GM12878 (cell line): Measurements from ENCODE around the gene DNAAF3. TPM values are rescaled to one million over a fixed set of nuclear protein-coding genes. Genes with fewer than 3 reads are reported as not detected.

ENCODE experiments used
- ATAC-seq: fragments of 200-7000 bp; cut with Tn5 transposase; 3 replicates; pipeline ENCODE4 v1.9.1; 2020; ENCODE audit warnings: mild to moderate bottlenecking, moderate library complexity
- BruUV-seq: library from RNA; stranded (reverse); fragments of 400-500 nt; replicated peaks from 2 replicates; lab custom pipeline; 2021; lab: Mats Ljungman, UMichigan
- CTCF ChIA-PET: fragments of 300-600 bp; sonication (Branson Sonifier 250); formaldehyde crosslinking; extraction: SDS; loops from one replicate; lab custom pipeline; 2021; ENCODE audit warnings: inconsistent platforms; lab: Yijun Ruan, JAX
- POLR2A ChIA-PET: fragments of 350-600 bp; formaldehyde crosslinking; extraction: SDS; loops from one replicate; lab custom pipeline; 2021; ENCODE audit warnings: inconsistent platforms; lab: Charles Lee
- RAD21 ChIA-PET: fragments of 300-600 bp; sonication (Branson Sonifier 250); formaldehyde crosslinking; loops from one replicate; lab custom pipeline; 2023; ENCODE audit warnings: antibody characterized with exemption; ENCODE audit not compliant: unreplicated experiment; lab: Charles Lee
- SMC1A ChIA-PET: fragments of 300-600 bp; sonication (Branson Sonifier 250); formaldehyde crosslinking; loops from one replicate; lab custom pipeline; 2023; ENCODE audit not compliant: unreplicated experiment, uncharacterized antibody; lab: Charles Lee
- DNase-seq: peaks from one replicate; pipeline ENCODE4 v3.0.0-alpha.2; 2011; ENCODE audit warnings: low read depth, low spot score
- FAIRE-seq: peaks from 3 replicates; lab custom pipeline; 2011; peaks lifted over from hg19 to GRCh38; lab: Jason Lieb, UNC
- H2AFZ ChIP-seq: 2 replicates; pipeline ENCODE4 v1.6.0; 2011; ENCODE audit warnings: low read depth, low read length, control low read depth; ENCODE audit not compliant: control insufficient read depth
- H3K27ac ChIP-seq: 2 replicates; pipeline ENCODE4 v1.5.1; 2011; ENCODE audit warnings: control low read depth; ENCODE audit not compliant: control insufficient read depth, insufficient read depth
- H3K27me3 ChIP-seq, 2 experiments: replicated peaks in 1 of 2; 2 replicates each; pipeline versions ENCODE4 v1.6.0 to v1.6.1; 2011; ENCODE audit warnings: low read length in 1 of 2; ENCODE audit not compliant: control insufficient read depth in 2 of 2, insufficient read depth in 2 of 2
- H3K36me3 ChIP-seq, 2 experiments: 2 replicates each; pipeline ENCODE4 v1.5.1; 2011; ENCODE audit warnings: low read length in 1 of 2; ENCODE audit not compliant: control insufficient read depth in 2 of 2, insufficient read depth in 2 of 2
- H3K4me1 ChIP-seq: 2 replicates; pipeline ENCODE4 v1.6.1; 2011; ENCODE audit warnings: mild to moderate bottlenecking, low read length, moderate library complexity, mixed read lengths; ENCODE audit not compliant: control insufficient read depth, insufficient read depth
- H3K4me2 ChIP-seq: 2 replicates; pipeline ENCODE4 v1.6.0; 2011; ENCODE audit warnings: control low read depth; ENCODE audit not compliant: control insufficient read depth, insufficient read depth
- H3K4me3 ChIP-seq: fragments of 200-600 bp; sonication (generic); 2 replicates; pipeline ENCODE4 v1.5.1; 2016
- H3K79me2 ChIP-seq: 2 replicates; pipeline ENCODE4 v1.6.0; 2011; ENCODE audit warnings: low read length; ENCODE audit not compliant: control insufficient read depth, insufficient read depth
- H3K9ac ChIP-seq: 2 replicates; pipeline ENCODE4 v1.8.0; 2011; ENCODE audit warnings: low read length, control low read depth, mixed read lengths; ENCODE audit not compliant: control insufficient read depth, insufficient read depth
- H3K9me3 ChIP-seq: replicated peaks from 3 replicates; pipeline ENCODE4 v1.5.1; 2011; ENCODE audit warnings: mild to moderate bottlenecking, low read length; ENCODE audit not compliant: control insufficient read depth, insufficient read depth
- H4K20me1 ChIP-seq: 2 replicates; pipeline ENCODE4 v1.6.0; 2011; ENCODE audit not compliant: control insufficient read depth, insufficient read depth
- BCLAF1 ChIP-seq: fragments of 450-650 bp; IDR thresholded peaks from 2 replicates; pipeline ENCODE4 v1.6.1; 2017; ENCODE audit warnings: antibody characterized with exemption, mild to moderate bottlenecking, moderate library complexity
- CEBPZ ChIP-seq: fragments of 150-350 bp; IDR thresholded peaks from 2 replicates; pipeline ENCODE4 v1.6.1; 2016; ENCODE audit warnings: low read depth, low read length
- IRF3 ChIP-seq: fragments of 450-650 bp; IDR thresholded peaks from 2 replicates; pipeline ENCODE4 v1.6.1; 2014; ENCODE audit warnings: mild to moderate bottlenecking
- KLF5 ChIP-seq: fragments of 450-650 bp; IDR thresholded peaks from 2 replicates; pipeline ENCODE4 v1.6.1; 2014; ENCODE audit warnings: mild to moderate bottlenecking; ENCODE audit not compliant: partially characterized antibody
- MLLT1 ChIP-seq: fragments of 450-650 bp; IDR thresholded peaks from 2 replicates; pipeline ENCODE4 v1.6.1; 2016; ENCODE audit warnings: mild to moderate bottlenecking
- MXI1 ChIP-seq: fragments of 150-350 bp; IDR thresholded peaks from 2 replicates; pipeline ENCODE4 v1.6.1; 2011; ENCODE audit warnings: low read depth, mild to moderate bottlenecking, inconsistent platforms, low read length, improper control_type of control experiment
- SMARCA5 ChIP-seq: fragments of 450-650 bp; IDR thresholded peaks from 2 replicates; pipeline ENCODE4 v1.6.1; 2017; ENCODE audit warnings: mild to moderate bottlenecking
- TAF1 ChIP-seq: IDR thresholded peaks from 2 replicates; pipeline ENCODE4 v1.6.1; 2011; ENCODE audit warnings: mild to moderate bottlenecking, low read depth, low read length, borderline replicate concordance
- ZNF274 ChIP-seq: IDR thresholded peaks from one replicate; pipeline ENCODE4 v1.8.0; 2011; ENCODE audit not compliant: insufficient read length, insufficient read depth
- ZNF592 ChIP-seq: fragments of 450-650 bp; IDR thresholded peaks from 2 replicates; pipeline ENCODE4 v1.6.1; 2017; ENCODE audit warnings: mild to moderate bottlenecking, moderate library complexity
- WGBS: methylation state at CpG from one replicate; pipeline ENCODE4 v1.1.6; 2016; ENCODE audit warnings: low lambda C conversion rate; ENCODE audit not compliant: insufficient replicate concordance, insufficient coverage; ENCODE audit errors: missing lambda C conversion rate; 5-methylcytosine and 5-hydroxymethylcytosine counted together
- in situ Hi-C: fragments of 300-500 bp; cut with MboI; formaldehyde crosslinking; loops from 9 replicates; pipeline ENCODE4 v1.14.3; 2018; ENCODE audit warnings: mixed read lengths
- intact Hi-C: fragments of 100-400 bp; cut with micrococcal nuclease; formaldehyde crosslinking; loops from one replicate; pipeline ENCODE4 v1.14.2; 2022; ENCODE audit not compliant: unreplicated experiment
- polyA plus RNA-seq, 11 experiments: library from polyadenylated mRNA; depleted of rRNA in 4 of 11; unstranded in 6 of 11; stranded (reverse) in 5 of 11; fragments of >200 nt; fragmentation: Nextera tagmentation in 4 of 11; fragmentation: Illumina TruSeq in 1 of 11; extraction: Ambion mirVana in 4 of 11; extraction: Trizol in 1 of 11; gene quantifications; 1 replicate in 1 of 11; 2 replicates in 10 of 11; pipeline versions ENCODE4 v1.2.1 to v1.2.3, GENCODE V29; 2011 to 2016; ENCODE audit warnings: inconsistent platforms in 2 of 11, missing spikeins in 2 of 11, low read depth in 1 of 11
- total RNA-seq, 4 experiments: library from RNA; depleted of rRNA in 3 of 4; stranded (reverse); fragments of >200 nt in 3 of 4; fragmentation: Illumina TruSeq in 1 of 4; extraction: Trizol in 1 of 4; gene quantifications; 2 replicates each; pipeline versions ENCODE4 v1.2.1 to v1.2.3, GENCODE V29; 2013 to 2021

The DNAAF3 gene
- total and polyA plus RNA-seq, 10 of the 15 experiments (the other 5 are each of a cell fraction or from before 2014, with no cell fraction given): not detected

- TF ChIP-seq ZNF274 (no peak), SMARCA5 (no peak), KLF5 (no peak), BCLAF1 (no peak), IRF3 (no peak), TAF1 (no peak), MLLT1 (no peak)
Observed at GRCh38 chr19:55141696-55142095, 24.7 kb downstream of the DNAAF3 start (continued).

- Histone ChIP-seq H3K9me3 (no peaks in the 10 kb centered on the region), H3K36me3 (no peaks in the 10 kb centered on the region), H3K79me2 (no peaks in the 10 kb centered on the region), H3K4me2 (no peak overlapping the region), H2AFZ (no peak overlapping the region), H3K9ac (no peak overlapping the region), H4K20me1 (no peaks in the 10 kb centered on the region), H3K4me3 (no peak overlapping the region), H3K27ac (no peak overlapping the region), H3K27me3 (no peaks in the 10 kb centered on the region), H3K4me1 (peaks cover 13% of the 10 kb centered on the region)
- no peak for DNase-seq
- 52% methylated on average over 7 of the region's 9 CpGs for WGBS
- ChIA-PET POLR2A (no interaction called here), SMC1A (no interaction called here), CTCF (no interaction called here), RAD21 (no interaction called here)
- no TSS peak for BruUV-seq
- intact Hi-C loops (no loop called here), in situ Hi-C loops (no loop called here)
- FAIRE-seq: no peak
- ATAC-seq: no peak
- TF ChIP-seq CEBPZ: no peak
- TF ChIP-seq MXI1: no peak
- TF ChIP-seq ZNF592: no peak
Observed at GRCh38 chr19:55137915-55138314, 28.5 kb downstream of the DNAAF3 start.
